ENCODE measurements around the gene HAUS5. TPM values are rescaled to one million over a fixed set of nuclear protein-coding genes. Genes with fewer than 3 reads are reported as not detected.

HAUS5 gene
- total RNA-seq, 2 experiments from 2014 or later = 28.4 to 29.9 TPM

DNA sequence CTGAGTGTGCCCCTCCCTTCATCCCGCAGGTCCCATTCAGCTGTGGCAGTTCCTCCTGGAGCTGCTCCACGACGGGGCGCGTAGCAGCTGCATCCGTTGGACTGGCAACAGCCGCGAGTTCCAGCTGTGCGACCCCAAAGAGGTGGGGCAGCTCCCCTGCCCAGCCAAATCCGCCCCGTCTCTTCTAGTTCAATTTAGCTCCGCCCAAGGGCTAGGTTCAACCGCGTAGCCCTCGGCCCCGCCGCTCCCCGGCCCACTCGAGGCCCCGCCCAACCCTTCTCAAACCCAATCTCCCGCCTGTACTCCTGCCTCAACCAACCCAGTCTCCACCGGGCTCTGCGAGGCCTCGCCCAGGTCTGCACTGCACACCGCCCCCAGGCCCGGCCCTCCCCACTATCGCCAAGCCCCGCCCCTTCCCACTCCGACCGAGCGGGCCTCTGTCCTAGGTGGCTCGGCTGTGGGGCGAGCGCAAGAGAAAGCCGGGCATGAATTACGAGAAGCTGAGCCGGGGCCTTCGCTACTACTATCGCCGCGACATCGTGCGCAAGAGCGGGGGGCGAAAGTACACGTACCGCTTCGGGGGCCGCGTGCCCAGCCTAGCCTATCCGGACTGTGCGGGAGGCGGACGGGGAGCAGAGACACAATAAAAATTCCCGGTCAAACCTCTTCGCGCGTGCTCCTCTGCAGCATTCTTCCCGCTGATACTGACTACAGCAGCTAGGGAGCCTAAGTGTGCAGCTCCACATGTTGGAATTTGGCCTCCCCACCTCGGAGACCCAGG, 31.9 kb downstream of the HAUS5 start:
- H3K4me1 Mint-ChIP-seq (ENCODE audit: low read depth) = peaks cover 48% of the 10 kb centered on the region
- TF ChIP-seq CTCF (IDR thresholded peaks at IDR 0.05) = no peak
- ATAC-seq (ENCODE audit: poor library complexity) (peak; percentile 75), DNase-seq (peak; percentile 89 to 98 (median 93))
- H3K4me1 ChIP-seq (ENCODE audit: insufficient read depth, low read length) = peaks cover 65% of the 10 kb centered on the region
- intact Hi-C loops (cut with DNase I, micrococcal nuclease) = loop anchor here (2.0 to 5.0 kb wide), 2 partner anchors 16 to 113 kb away; partner anchors contain the start of genes HSPB6 (in 1 of the 2), PROSER3 (in 1 of the 2) and RBM42 (in 1 of the 2)
- CTCF ChIA-PET = interaction anchor here (0.6 to 1.0 kb wide), 2 partner anchors 9 to 34 kb away, joined by 3 read pairs; no protein-coding TSS in a partner anchor
- H3K27ac ChIP-seq (ENCODE audit: low read depth in 1 of 2, low read length in 2 of 2) = peak overlapping the region; percentile 55 to 86
- H3K36me3 ChIP-seq (ENCODE audit: insufficient read depth, low read length) = no peaks in the 10 kb centered on the region
- no peaks in the 10 kb centered on the region for H3K9me3 ChIP-seq (ENCODE audit: control insufficient read depth in 1 of 2, insufficient read depth in 1 of 2, low read length in 2 of 2)
- H3K36me3 Mint-ChIP-seq (ENCODE audit: low read depth) = peaks cover 13% of the 10 kb centered on the region
- H3K27me3 ChIP-seq (ENCODE audit: control insufficient read depth in 1 of 2, insufficient read depth in 2 of 2, low read length in 2 of 2) = no peaks in the 10 kb centered on the region
- H3K27me3 Mint-ChIP-seq = no peaks in the 10 kb centered on the region
- peak overlapping the region; percentile 65 for H3K27ac Mint-ChIP-seq
- H3K4me3 Mint-ChIP-seq = peak overlapping the region; percentile 93
- POLR2A ChIA-PET = interaction anchor here (0.7 to 2.6 kb wide), 13 partner anchors 12 to 104 kb away, joined by 3 to 15 read pairs (median 5); partner anchors contain the start of genes HAUS5, IGFLR1, LIN37 and PSENEN
- H3K9me3 Mint-ChIP-seq = no peaks in the 10 kb centered on the region
- H3K4me3 ChIP-seq (ENCODE audit: low read length) = peak overlapping the region; percentile 95

DNA sequence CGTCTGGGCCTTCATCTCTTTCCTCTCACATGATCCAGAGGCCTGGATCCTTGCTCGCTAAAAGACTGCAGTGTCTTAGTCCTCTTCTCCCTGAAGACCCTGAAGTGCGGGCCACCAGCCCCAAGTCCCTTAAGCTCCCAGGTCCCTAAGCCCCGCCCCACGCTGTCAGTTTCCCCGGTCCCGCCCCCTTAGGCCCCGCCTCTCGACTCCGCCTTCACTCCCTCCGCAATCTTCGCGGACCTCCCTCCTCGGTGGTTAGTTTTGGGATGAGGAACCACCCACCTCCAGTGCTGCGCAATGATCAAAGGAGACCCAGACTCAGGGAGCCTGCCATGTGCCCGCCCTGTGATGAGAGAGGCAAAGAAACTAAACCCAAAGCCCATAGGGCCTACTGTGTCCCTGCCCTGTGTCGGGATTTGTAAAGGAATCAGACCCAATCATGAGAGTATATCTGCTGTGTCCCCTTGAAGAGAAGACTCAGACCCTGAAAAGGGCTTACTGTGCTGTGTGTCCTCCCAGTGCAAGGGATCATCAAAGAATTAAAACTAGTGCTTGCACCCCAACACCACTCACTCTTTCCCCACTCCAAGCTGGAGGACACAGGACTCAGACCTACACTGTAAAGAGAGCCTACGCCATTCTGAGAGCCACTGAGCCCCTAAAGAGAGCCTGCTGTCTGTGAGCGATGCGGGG, 32.6 kb downstream of the HAUS5 start:
- Mint-ChIP-seq H3K36me3 (ENCODE audit: low read depth) (peaks cover 13% of the 10 kb centered on the region), H3K27ac (peak overlapping the region; percentile 65), H3K9me3 (no peaks in the 10 kb centered on the region), H3K4me3 (peak overlapping the region; percentile 93), H3K27me3 (no peaks in the 10 kb centered on the region), H3K4me1 (ENCODE audit: low read depth) (peaks cover 48% of the 10 kb centered on the region)
- H3K4me1 ChIP-seq (ENCODE audit: insufficient read depth, low read length) = peaks cover 72% of the 10 kb centered on the region
- TF ChIP-seq CTCF (IDR thresholded peaks at IDR 0.05) = no peak
- peak overlapping the region; percentile 55 to 60 for H3K27ac ChIP-seq (ENCODE audit: low read depth in 1 of 2, low read length in 2 of 2)
- CTCF ChIA-PET = interaction anchor here (0.6 to 1.0 kb wide), 2 partner anchors 10 to 35 kb away, joined by 3 read pairs; no protein-coding TSS in a partner anchor
- DNase-seq (peak; percentile 48 to 86 (median 67)), ATAC-seq (ENCODE audit: poor library complexity) (no peak)
- no peaks in the 10 kb centered on the region for H3K36me3 ChIP-seq (ENCODE audit: insufficient read depth, low read length)
- POLR2A ChIA-PET = interaction anchor here (1.1 to 2.6 kb wide), 9 partner anchors 12 to 100 kb away, joined by 3 to 15 read pairs (median 5); partner anchors contain the start of genes HAUS5, PSENEN, RBM42 and U2AF1L4
- H3K9me3 ChIP-seq (ENCODE audit: control insufficient read depth in 1 of 2, insufficient read depth in 1 of 2, low read length in 2 of 2) = no peaks in the 10 kb centered on the region
- peak overlapping the region; percentile 95 for H3K4me3 ChIP-seq (ENCODE audit: low read length)
- intact Hi-C loops (cut with DNase I, micrococcal nuclease) = loop anchor here (2.0 to 5.0 kb wide), 6 partner anchors 16 to 112 kb away; partner anchors contain the start of genes HSPB6 (in 2 of the 2), PROSER3 (in 2 of the 2), IGFLR1 (in 1 of the 2) and KMT2B (in 1 of the 2)
- H3K27me3 ChIP-seq (ENCODE audit: control insufficient read depth in 1 of 2, insufficient read depth in 2 of 2, low read length in 2 of 2) = no peaks in the 10 kb centered on the region
